OCI-LY1 (cell line): Measurements from ENCODE around the gene MAN1C1.

ENCODE experiments used
- H2AFZ ChIP-seq: fragments of 200-600 bp; sonication (generic), shearing (Covaris generic); 2 replicates; pipeline ENCODE4 v1.6.0; 2014; ENCODE audit warnings: antibody characterized with exemption, mild to moderate bottlenecking, low read length
- H3F3A ChIP-seq: fragments of 200-600 bp; sonication (generic), shearing (Covaris generic); 2 replicates; pipeline ENCODE4 v1.6.0; 2014; ENCODE audit warnings: mild to moderate bottlenecking, antibody characterized with exemption, low read length, moderate library complexity; ENCODE audit not compliant: insufficient read depth
- H3K27ac ChIP-seq: fragments of 200-600 bp; sonication (generic); 2 replicates; pipeline ENCODE4 v1.5.1; 2014; ENCODE audit warnings: low read length, mixed run types, mild to moderate bottlenecking, low read depth; ENCODE audit not compliant: poor library complexity, severe bottlenecking
- H3K27me3 ChIP-seq: fragments of 200-600 bp; sonication (generic); 2 replicates; pipeline ENCODE4 v1.6.0; 2014; ENCODE audit warnings: antibody characterized with exemption, mild to moderate bottlenecking, low read length, moderate library complexity; ENCODE audit not compliant: insufficient read depth
- H3K36me3 ChIP-seq: fragments of 200-600 bp; sonication (generic); 2 replicates; pipeline ENCODE4 v1.6.1; 2014; ENCODE audit warnings: mild to moderate bottlenecking, antibody characterized with exemption, low read length, moderate library complexity, mixed read lengths; ENCODE audit not compliant: insufficient read depth
- H3K4me1 ChIP-seq: fragments of 200-600 bp; sonication (generic); 2 replicates; pipeline ENCODE4 v1.5.1; 2014; ENCODE audit warnings: mild to moderate bottlenecking, low read length, moderate library complexity; ENCODE audit not compliant: insufficient read depth, severe bottlenecking
- H3K4me2 ChIP-seq: fragments of 200-600 bp; sonication (generic), shearing (Covaris generic); 2 replicates; pipeline ENCODE4 v1.6.1; 2014; ENCODE audit warnings: low read length
- H3K4me3 ChIP-seq: fragments of 200-600 bp; sonication (generic); 2 replicates; pipeline ENCODE4 v1.5.1; 2014; ENCODE audit warnings: low read length, low read depth, mild to moderate bottlenecking, mixed read lengths; ENCODE audit not compliant: poor library complexity, severe bottlenecking
- H3K79me2 ChIP-seq: fragments of 200-600 bp; shearing (Covaris generic); 2 replicates; pipeline ENCODE4 v1.6.1; 2016; ENCODE audit warnings: mixed run types, low read length, mixed read lengths; ENCODE audit not compliant: insufficient read depth
- H3K9ac ChIP-seq: fragments of 200-600 bp; sonication (generic), shearing (Covaris generic); 2 replicates; pipeline ENCODE4 v1.6.1; 2014; ENCODE audit warnings: mild to moderate bottlenecking, low read length, mixed read lengths
- H3K9me2 ChIP-seq: fragments of 200-600 bp; sonication (generic), shearing (Covaris generic); 2 replicates; pipeline ENCODE4 v1.6.1; 2014; ENCODE audit warnings: low read depth, mild to moderate bottlenecking, low read length, mixed read lengths
- H3K9me3 ChIP-seq: fragments of 200-600 bp; shearing (Covaris generic); 2 replicates; pipeline ENCODE4 v1.6.1; 2014; ENCODE audit warnings: low read length, mixed read lengths
- H4K20me1 ChIP-seq: fragments of 200-600 bp; sonication (generic), shearing (Covaris generic); 2 replicates; pipeline ENCODE4 v1.6.0; 2016; ENCODE audit warnings: mild to moderate bottlenecking, low read length; ENCODE audit not compliant: insufficient read depth
- CTCF ChIP-seq: fragments of 200-600 bp; sonication (generic), shearing (Covaris generic); IDR thresholded peaks from 2 replicates; pipeline ENCODE4 v1.5.1; 2017; ENCODE audit warnings: mild to moderate bottlenecking, antibody characterized with exemption, low read length, moderate library complexity, mixed read lengths
- EZH2 ChIP-seq: fragments of 200-600 bp; sonication (generic), shearing (Covaris generic); IDR thresholded peaks from 2 replicates; pipeline ENCODE4 v1.8.0; 2017; ENCODE audit warnings: borderline replicate concordance, mixed run types, mild to moderate bottlenecking, antibody characterized with exemption, low read length, moderate library complexity, mixed read lengths

The MAN1C1 gene

GRCh38 chr1:25687221-25688017 is 70.8 kb downstream of the MAN1C1 start:
- Histone ChIP-seq H3K4me2 (no peak overlapping the region), H3K9ac (no peak overlapping the region), H3K9me3 (no peaks in the 10 kb centered on the region), H2AFZ (no peak overlapping the region), H3K9me2 (no peaks in the 10 kb centered on the region), H4K20me1 (no peaks in the 10 kb centered on the region), H3K4me3 (no peak overlapping the region), H3K79me2 (no peaks in the 10 kb centered on the region), H3K36me3 (no peaks in the 10 kb centered on the region), H3F3A (no peaks in the 10 kb centered on the region), H3K27me3 (0 out of 2 replicates have a peak, but pooled peaks cover 3% of the 10 kb centered on the region), H3K4me1 (no peaks in the 10 kb centered on the region), H3K27ac (no peak overlapping the region)
- TF ChIP-seq EZH2 (no peak), CTCF (no peak)

GRCh38 chr1:25688390-25689119 is 72.0 kb downstream of the MAN1C1 start:
- Histone ChIP-seq H3K4me2 (no peak overlapping the region), H4K20me1 (no peaks in the 10 kb centered on the region), H3K27me3 (no peaks in the 10 kb centered on the region), H3K9me3 (no peaks in the 10 kb centered on the region), H3K9ac (no peak overlapping the region), H3K4me1 (no peaks in the 10 kb centered on the region), H3K79me2 (no peaks in the 10 kb centered on the region), H3K4me3 (no peak overlapping the region), H3K27ac (no peak overlapping the region), H2AFZ (no peak overlapping the region), H3K36me3 (no peaks in the 10 kb centered on the region), H3F3A (no peaks in the 10 kb centered on the region), H3K9me2 (no peaks in the 10 kb centered on the region)
- no peak for TF ChIP-seq CTCF
- TF ChIP-seq EZH2, result no peak

GRCh38 chr1:25689686-25690381 is 73.2 kb downstream of the MAN1C1 start:
- H3K27ac ChIP-seq, result no peak overlapping the region
- H3K9ac ChIP-seq, result no peak overlapping the region
- TF ChIP-seq EZH2, result no peak
- no peak for TF ChIP-seq CTCF
- H3K4me2 ChIP-seq, result no peak overlapping the region
- no peak overlapping the region for H2AFZ ChIP-seq
- no peaks in the 10 kb centered on the region for H3K27me3 ChIP-seq
- no peaks in the 10 kb centered on the region for H4K20me1 ChIP-seq
- H3K9me3 ChIP-seq, result no peaks in the 10 kb centered on the region
- no peaks in the 10 kb centered on the region for H3K36me3 ChIP-seq
- H3K4me1 ChIP-seq, result no peaks in the 10 kb centered on the region
- no peak overlapping the region for H3K4me3 ChIP-seq
- H3K79me2 ChIP-seq, result no peaks in the 10 kb centered on the region
- no peaks in the 10 kb centered on the region for H3F3A ChIP-seq
- no peaks in the 10 kb centered on the region for H3K9me2 ChIP-seq
